A549 (cell line): ENCODE results near the gene FAM151A.

ENCODE experiments used
- CBX2 ChIP-seq: fragments of 200-600 bp; sonication (generic); IDR thresholded peaks from 2 replicates; pipeline ENCODE4 v1.6.1; 2016; ENCODE audit warnings: low read depth, mild to moderate bottlenecking, borderline replicate concordance
- CBX8 ChIP-seq: fragments of 200-600 bp; sonication (generic); IDR thresholded peaks from 2 replicates; pipeline ENCODE4 v1.6.1; 2016
- CHD2 ChIP-seq: fragments of 150-350 bp; IDR thresholded peaks from 2 replicates; pipeline ENCODE4 v1.6.1; 2014; ENCODE audit warnings: low read length; ENCODE audit not compliant: partially characterized antibody
- HDAC2 ChIP-seq: fragments of 200-600 bp; sonication (generic); IDR thresholded peaks from 2 replicates; pipeline ENCODE4 v1.6.1; 2016
- MAX ChIP-seq: IDR thresholded peaks from 2 replicates; pipeline ENCODE4 v1.6.1; 2012
- POLR2A ChIP-seq: IDR thresholded peaks from 2 replicates; pipeline ENCODE4 v1.6.1; 2012; ENCODE audit warnings: mild to moderate bottlenecking, low read length
- RCOR1 ChIP-seq: fragments of 150-350 bp; IDR thresholded peaks from 2 replicates; pipeline ENCODE4 v1.6.1; 2014; ENCODE audit warnings: antibody characterized with exemption, low read length, low read depth
- SMC3 ChIP-seq: fragments of >200 bp; sonication (Bioruptor Twin); formaldehyde crosslinking; IDR thresholded peaks from 3 replicates; pipeline ENCODE4 v1.6.1; 2018; ENCODE audit warnings: inconsistent platforms
- TF ChIP-seq, protein P1 (sequence below): fragments of >200 bp; sonication (Bioruptor Twin); formaldehyde crosslinking; IDR thresholded peaks from 3 replicates; pipeline ENCODE4 v1.5.1; 2016
- TF ChIP-seq, protein P2 (sequence below): fragments of 200-600 bp; sonication (generic); IDR thresholded peaks from 2 replicates; pipeline ENCODE4 v1.6.1; 2016; ENCODE audit warnings: antibody characterized with exemption, mild to moderate bottlenecking, moderate library complexity

- no peak for TF ChIP-seq SMC3
- TF ChIP-seq, protein P1, sequence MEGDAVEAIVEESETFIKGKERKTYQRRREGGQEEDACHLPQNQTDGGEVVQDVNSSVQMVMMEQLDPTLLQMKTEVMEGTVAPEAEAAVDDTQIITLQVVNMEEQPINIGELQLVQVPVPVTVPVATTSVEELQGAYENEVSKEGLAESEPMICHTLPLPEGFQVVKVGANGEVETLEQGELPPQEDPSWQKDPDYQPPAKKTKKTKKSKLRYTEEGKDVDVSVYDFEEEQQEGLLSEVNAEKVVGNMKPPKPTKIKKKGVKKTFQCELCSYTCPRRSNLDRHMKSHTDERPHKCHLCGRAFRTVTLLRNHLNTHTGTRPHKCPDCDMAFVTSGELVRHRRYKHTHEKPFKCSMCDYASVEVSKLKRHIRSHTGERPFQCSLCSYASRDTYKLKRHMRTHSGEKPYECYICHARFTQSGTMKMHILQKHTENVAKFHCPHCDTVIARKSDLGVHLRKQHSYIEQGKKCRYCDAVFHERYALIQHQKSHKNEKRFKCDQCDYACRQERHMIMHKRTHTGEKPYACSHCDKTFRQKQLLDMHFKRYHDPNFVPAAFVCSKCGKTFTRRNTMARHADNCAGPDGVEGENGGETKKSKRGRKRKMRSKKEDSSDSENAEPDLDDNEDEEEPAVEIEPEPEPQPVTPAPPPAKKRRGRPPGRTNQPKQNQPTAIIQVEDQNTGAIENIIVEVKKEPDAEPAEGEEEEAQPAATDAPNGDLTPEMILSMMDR = no peak
- no peak for TF ChIP-seq CHD2
- no peak for TF ChIP-seq POLR2A
- no peak for TF ChIP-seq RCOR1
- TF ChIP-seq, protein P2, sequence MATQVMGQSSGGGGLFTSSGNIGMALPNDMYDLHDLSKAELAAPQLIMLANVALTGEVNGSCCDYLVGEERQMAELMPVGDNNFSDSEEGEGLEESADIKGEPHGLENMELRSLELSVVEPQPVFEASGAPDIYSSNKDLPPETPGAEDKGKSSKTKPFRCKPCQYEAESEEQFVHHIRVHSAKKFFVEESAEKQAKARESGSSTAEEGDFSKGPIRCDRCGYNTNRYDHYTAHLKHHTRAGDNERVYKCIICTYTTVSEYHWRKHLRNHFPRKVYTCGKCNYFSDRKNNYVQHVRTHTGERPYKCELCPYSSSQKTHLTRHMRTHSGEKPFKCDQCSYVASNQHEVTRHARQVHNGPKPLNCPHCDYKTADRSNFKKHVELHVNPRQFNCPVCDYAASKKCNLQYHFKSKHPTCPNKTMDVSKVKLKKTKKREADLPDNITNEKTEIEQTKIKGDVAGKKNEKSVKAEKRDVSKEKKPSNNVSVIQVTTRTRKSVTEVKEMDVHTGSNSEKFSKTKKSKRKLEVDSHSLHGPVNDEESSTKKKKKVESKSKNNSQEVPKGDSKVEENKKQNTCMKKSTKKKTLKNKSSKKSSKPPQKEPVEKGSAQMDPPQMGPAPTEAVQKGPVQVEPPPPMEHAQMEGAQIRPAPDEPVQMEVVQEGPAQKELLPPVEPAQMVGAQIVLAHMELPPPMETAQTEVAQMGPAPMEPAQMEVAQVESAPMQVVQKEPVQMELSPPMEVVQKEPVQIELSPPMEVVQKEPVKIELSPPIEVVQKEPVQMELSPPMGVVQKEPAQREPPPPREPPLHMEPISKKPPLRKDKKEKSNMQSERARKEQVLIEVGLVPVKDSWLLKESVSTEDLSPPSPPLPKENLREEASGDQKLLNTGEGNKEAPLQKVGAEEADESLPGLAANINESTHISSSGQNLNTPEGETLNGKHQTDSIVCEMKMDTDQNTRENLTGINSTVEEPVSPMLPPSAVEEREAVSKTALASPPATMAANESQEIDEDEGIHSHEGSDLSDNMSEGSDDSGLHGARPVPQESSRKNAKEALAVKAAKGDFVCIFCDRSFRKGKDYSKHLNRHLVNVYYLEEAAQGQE = no peak
- TF ChIP-seq MAX = no peak
- no peak for TF ChIP-seq CBX2
- no peak for TF ChIP-seq CBX8
- no peak for TF ChIP-seq HDAC2
Measured at GRCh38 chr1:54567961-54568360, 55.4 kb downstream of the FAM151A start.
